HL-60 (cell line): ENCODE measurements around the gene FNBP1L.

Experiments used
- CTCF ChIP-seq: IDR thresholded peaks from one replicate; pipeline ENCODE4 v1.5.1; 2011; ENCODE audit warnings: low read length, control low read depth, inconsistent platforms; ENCODE audit not compliant: insufficient read depth
- POLR2AphosphoS5 ChIP-seq: IDR thresholded peaks from 2 replicates; pipeline ENCODE4 v1.6.1; 2012; ENCODE audit warnings: low read depth
- REST ChIP-seq: IDR thresholded peaks from 2 replicates; pipeline ENCODE4 v1.6.1; 2012; ENCODE audit warnings: low read depth; ENCODE audit not compliant: insufficient replicate concordance

GRCh38 chr1:93443454-93443853 lies 4.5 kb upstream of the FNBP1L start:
- TF ChIP-seq CTCF (no peak), REST (no peak), POLR2AphosphoS5 (no peak)
